GM12864 (cell line): ENCODE results near the gene PPP1R15B.

Source experiments
- DNase-seq: peaks from one replicate; pipeline ENCODE4 v3.0.0-alpha.2; 2011; ENCODE audit warnings: low read depth
- H3K4me3 ChIP-seq: 2 replicates; pipeline ENCODE4 v1.5.1; 2011; ENCODE audit warnings: mild to moderate bottlenecking, low read depth, low read length, control low read depth
- TF ChIP-seq, protein P1 (sequence below): IDR thresholded peaks from 2 replicates; pipeline ENCODE4 v1.5.1; 2011; ENCODE audit warnings: low read depth, mild to moderate bottlenecking, moderate library complexity, low read length, control low read depth, inconsistent platforms; ENCODE audit errors: missing control alignments

The PPP1R15B gene

GRCh38 chr1:204414016-204414415, 2.4 kb upstream of the PPP1R15B start:
- TF ChIP-seq, protein P1, sequence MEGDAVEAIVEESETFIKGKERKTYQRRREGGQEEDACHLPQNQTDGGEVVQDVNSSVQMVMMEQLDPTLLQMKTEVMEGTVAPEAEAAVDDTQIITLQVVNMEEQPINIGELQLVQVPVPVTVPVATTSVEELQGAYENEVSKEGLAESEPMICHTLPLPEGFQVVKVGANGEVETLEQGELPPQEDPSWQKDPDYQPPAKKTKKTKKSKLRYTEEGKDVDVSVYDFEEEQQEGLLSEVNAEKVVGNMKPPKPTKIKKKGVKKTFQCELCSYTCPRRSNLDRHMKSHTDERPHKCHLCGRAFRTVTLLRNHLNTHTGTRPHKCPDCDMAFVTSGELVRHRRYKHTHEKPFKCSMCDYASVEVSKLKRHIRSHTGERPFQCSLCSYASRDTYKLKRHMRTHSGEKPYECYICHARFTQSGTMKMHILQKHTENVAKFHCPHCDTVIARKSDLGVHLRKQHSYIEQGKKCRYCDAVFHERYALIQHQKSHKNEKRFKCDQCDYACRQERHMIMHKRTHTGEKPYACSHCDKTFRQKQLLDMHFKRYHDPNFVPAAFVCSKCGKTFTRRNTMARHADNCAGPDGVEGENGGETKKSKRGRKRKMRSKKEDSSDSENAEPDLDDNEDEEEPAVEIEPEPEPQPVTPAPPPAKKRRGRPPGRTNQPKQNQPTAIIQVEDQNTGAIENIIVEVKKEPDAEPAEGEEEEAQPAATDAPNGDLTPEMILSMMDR: no peak
- no peak overlapping the region for H3K4me3 ChIP-seq
- DNase-seq: no peak

GRCh38 chr1:204413170-204413535, 1.5 kb upstream of the PPP1R15B start:
- DNase-seq: no peak

DNA sequence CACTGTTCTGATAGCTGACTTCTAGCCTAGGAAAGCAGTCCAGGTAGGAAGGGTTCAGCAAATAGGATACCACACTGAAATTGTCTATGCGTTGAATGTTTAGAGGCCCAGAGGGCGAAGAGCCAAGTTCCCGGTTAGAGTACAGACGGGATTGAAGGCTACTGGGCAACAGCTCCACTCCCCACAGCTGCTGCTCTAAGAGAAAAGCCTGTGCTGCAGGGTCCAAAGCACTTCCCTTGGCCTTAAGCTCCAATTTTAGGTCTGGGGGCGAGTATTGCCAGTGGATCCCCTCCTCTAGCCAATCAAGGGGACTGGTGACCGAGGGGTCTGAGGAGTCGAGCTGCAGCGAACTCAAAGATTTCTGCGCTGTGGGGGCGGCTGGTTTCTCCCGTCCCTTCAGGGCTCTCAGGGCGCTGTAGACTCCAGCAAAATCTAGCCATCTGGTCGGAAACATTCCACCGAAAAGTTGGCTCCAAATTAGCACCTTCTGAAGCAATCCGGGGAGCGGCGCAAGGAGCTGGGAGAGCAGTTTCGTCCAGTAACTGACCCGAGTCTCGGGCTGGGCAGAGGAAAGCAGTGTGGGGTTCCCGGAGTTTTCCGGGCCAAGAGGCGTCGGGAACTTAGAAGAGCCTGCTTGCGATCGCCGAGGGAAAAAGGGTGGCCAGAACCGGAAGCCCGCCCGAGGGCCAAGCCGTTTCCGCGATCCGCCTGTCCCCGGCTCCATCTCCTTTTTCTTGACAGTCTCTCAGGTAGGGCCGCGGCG, 748 bp downstream of the PPP1R15B start:
- TF ChIP-seq, protein P1: no peak
- peak overlapping the region; percentile 88 for H3K4me3 ChIP-seq
- no peak for DNase-seq

More at GRCh38 chr1:204413170-204413535, 1.5 kb upstream of the PPP1R15B start:
- TF ChIP-seq, protein P1: no peak
- no peak overlapping the region for H3K4me3 ChIP-seq

DNA sequence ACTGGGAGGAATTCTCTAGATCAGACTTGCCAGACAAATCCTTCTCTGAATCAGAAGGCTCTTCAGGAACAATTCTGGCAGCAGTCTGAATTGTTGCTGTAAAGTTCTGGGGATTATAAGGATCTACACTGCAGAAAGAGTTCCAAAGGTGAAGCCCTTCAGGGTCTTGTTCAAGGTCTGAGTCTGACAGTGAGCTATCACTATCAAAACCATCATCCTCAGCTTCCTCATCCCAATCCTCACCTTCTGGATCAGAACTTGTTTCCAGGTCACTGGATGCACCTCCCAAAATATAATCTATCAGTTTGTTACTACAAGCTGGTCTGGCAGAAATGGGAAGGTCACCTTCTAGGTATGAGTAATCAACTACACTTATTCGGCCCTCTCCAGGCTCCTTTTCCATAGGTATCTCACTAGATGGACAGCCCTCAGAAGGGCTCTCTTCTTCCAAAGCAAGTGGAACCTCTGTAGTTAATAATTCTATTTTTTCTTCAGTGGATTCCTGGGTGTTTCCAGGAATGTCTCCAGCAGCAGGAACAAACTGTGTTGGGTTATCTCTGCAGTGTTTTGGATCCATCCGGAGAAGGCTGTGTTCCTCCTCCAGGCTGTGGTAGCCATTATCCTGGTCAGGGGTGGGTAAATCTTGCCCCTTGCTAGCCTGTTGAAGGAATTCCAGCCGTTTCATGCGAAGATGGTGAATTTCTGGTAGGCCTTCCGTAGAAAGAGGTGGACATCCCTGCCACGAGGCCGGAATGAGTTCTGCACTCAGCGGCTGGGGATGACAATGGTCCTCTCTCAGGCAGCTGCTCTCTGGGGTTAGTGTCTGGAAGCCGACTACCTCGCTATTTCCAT, 1.6 kb downstream of the PPP1R15B start:
- no peak for DNase-seq
- TF ChIP-seq, protein P1: no peak

DNA sequence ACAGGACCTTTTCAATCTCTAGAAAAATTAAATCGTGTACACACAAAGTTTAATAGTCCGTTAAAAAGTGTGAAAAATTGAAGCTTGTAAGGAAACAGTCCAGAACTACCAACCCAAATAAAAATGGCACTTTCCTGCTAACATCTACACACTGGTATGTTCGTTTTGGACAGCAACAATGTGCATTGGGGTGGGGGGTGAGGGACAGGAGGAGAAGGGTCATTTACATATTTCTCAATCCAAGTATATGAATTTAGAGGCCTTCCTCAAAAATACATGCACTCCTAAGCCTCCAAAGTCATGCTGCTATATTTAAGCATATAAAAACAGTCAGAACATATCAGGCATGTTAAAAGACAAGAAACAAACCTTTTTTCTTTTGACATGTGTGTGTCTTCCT, 2.5 kb downstream of the PPP1R15B start:
- peak overlapping the region; percentile 88 for H3K4me3 ChIP-seq
- TF ChIP-seq, protein P1: no peak
- DNase-seq: no peak

More for the DNA sequence above, 1.6 kb downstream of the PPP1R15B start:
- H3K4me3 ChIP-seq: peak overlapping the region; percentile 88

DNA sequence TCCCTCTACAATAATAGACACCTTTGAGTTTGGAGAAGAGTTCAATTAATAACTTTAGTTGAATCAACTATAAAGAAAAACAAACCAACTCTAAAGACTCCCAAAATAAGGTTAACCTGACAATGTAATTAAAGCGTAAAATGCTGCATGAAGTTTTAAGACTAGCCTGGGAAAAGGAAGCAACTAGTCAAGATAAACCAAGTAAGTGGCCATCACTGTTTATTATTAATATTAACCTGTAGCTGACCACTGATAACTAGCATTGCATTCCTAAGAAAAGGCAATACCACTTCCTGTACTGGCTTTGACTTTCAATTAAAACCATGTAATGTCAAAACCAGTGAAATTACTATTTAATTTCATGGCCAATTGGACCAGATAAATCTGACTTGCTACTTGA, 3.0 kb downstream of the PPP1R15B start:
- peak overlapping the region; percentile 88 for H3K4me3 ChIP-seq
- TF ChIP-seq, protein P1: no peak
- DNase-seq: no peak

DNA sequence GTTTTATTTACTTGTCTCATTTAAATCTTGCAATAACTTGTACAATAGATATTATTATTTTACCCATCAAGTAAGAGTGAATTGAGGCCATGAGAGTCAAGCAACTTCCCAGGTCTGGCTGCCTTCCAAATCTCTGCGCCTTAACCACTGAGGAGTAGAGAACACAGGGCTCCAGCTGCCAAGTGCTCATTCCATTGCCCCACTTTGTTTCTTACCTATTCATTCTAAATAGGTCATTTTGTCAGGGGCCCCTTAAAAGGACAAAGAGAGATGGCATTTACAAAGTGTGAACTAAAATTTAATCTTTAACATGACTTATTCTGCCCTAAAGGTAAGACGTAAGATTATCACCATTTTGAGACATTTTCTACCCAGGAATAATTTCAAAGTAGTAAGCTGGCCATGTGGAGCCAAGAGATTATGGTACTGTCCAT, 3.5 kb downstream of the PPP1R15B start:
- no peak for DNase-seq
- TF ChIP-seq, protein P1: no peak
- peak overlapping the region; percentile 88 for H3K4me3 ChIP-seq
